GM19328 (cell line): ENCODE measurements around the gene TOM1L2.
"Not testable (repeated sequence)": the region's sequence is repeated elsewhere in the genome, so short reads cannot be mapped to it uniquely, and the experiment has no call there.

Experiments
- ATAC-seq: cut with Tn5 transposase; IDR thresholded peaks from one replicate; pipeline ENCODE4 v1.9.1; 2021; ENCODE audit warnings: mild to moderate bottlenecking, moderate library complexity; ENCODE audit not compliant: unreplicated experiment

The TOM1L2 gene

GRCh38 chr17:17944743-17945142 lies 27.5 kb downstream of the TOM1L2 start:
- ATAC-seq: no peak

DNA sequence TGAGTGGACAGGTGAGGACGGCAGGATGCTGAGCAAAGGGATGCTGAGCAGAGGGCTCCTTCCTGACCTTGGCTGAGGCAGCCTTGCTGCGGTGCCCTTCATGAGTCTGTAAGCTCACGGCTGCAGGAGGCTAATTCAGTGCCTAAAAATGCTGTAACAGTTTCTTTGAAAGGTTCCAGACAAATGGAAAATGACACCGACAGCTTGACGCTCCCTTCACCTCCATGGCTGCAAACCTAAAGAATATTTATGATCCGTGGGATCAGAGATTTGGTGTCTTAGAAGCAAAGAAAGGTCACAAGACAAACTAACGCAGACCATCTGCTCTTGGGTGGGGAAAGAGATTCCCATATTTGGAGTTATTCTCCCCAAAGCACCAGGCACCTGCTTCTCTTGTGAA lies 28.0 kb downstream of the TOM1L2 start:
- no peak for ATAC-seq

DNA sequence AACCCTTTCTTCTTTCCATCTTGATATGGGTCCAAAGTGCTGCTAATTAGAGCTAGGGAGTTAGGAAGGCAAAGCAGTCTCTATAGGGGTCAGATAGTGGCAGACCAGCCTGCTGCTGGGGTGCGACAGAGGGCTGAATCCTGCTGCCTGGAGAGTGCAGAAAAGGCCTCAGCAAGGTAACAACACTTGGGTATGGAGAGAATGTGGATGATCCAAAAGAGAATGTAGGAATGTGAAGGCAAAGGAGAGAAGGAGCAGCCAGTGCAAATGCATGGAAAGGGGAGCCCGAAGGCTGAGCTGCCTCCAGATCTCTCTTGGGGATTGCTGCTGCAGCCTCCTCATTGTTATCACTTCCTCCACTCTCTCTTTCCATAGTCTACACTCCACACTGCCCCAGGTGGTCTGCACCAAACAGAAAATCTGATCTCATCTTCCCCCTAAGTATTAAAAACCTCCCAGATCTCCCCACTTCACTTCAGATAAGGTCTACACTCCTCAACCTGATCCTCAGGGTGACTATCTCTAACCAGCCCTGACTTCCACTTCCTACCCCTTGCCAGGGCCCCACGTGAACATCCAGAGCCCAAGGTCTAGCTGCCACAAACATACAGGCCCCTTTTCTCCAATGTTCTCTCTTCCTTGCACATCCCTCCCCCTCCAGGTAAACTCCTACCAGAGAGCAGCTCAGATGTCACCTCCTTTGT lies 28.8 kb downstream of the TOM1L2 start:
- ATAC-seq: no peak

DNA sequence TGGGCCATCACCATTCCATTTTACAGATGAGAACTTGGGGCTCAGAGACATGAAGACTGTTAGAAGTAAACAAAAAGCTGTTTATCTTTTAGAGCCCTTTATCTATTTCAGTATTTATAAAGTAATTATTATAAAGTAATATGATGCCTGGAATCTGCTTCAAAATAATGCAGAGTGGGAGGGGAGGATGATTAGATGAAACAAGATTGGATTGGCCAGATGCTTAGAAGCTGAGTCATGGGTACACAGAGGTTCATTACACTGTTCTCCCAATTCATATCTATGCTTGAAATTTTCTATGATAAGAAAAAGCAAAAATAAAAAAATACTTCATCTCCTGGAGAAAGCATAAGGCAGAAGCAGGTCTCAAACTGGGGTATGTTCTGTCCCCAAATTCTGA lies 29.4 kb downstream of the TOM1L2 start:
- ATAC-seq: no peak

DNA sequence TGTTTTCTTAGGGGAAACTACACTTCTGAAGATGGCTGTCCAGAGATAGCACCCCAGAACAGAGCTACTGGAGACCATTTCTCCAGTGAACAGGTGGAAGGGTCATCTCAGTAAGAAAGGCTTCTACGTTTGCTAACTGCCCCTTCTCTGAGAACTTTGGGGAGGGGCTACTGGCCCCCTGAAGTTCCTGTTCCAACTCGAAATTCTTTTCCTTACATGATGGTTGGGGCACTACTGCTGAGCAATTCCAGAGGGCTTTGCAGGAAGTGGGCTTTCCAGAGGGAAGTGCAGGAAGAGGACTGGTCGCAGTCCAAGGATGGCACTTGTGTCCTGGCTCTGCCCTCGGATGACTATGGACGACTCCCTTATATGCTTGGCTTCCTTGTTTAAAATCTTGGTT lies 31.2 kb downstream of the TOM1L2 start:
- no peak for ATAC-seq

- no peak for ATAC-seq
Measured at GRCh38 chr17:17940441-17940911, 31.7 kb downstream of the TOM1L2 start.

DNA sequence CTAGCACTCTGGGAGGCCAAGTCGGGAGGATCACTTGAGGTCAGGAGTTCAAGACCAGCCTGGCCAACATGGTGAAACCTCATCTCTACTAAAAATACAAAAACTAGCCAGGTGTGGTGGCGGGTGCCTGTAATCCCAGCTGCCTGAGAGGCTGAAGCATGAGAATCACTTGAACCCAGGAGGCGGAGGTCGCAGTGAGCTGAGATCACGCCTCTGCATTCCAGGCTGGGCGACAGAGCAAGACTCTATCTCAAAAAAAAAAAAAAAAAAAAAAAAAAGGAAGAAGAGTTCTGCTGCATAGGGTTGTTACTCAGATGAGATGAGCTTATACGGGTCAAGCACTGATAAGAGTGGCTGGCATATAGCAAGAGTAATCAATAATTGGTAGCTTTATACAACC lies 32.3 kb downstream of the TOM1L2 start:
- ATAC-seq: not testable (repeated sequence)

DNA sequence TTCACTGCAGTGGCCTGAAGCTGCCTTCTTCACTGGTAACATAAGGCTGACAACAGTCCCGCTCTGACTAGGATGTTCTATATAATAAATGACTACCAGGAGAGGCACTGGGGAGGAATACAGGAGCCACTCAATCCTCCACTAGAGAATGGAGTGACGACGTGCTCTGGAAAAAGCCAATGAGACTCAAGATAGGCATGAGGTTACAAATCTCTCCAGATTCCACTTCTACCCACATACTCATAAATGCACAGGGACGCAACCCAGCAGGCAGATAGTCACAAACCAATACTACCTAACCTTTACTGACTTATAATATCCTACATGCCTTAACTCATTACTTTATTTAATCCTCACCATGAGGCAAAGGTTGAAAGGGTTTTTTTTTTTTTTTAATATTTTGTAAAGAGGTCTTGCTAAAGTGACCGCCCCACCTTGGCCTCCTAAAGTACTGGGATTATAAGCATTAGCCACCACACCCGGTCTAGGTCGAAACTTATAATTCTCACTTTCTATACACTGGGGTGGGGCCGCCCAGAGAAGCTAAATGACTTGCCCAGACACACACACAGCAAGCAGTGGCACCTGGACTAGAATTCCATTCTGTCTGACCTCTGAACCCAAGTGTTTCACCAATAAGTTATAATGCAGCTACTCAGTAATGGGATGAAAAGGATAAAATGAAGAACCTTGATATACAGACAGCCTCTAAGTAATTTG lies 33.7 kb downstream of the TOM1L2 start:
- no peak for ATAC-seq

DNA sequence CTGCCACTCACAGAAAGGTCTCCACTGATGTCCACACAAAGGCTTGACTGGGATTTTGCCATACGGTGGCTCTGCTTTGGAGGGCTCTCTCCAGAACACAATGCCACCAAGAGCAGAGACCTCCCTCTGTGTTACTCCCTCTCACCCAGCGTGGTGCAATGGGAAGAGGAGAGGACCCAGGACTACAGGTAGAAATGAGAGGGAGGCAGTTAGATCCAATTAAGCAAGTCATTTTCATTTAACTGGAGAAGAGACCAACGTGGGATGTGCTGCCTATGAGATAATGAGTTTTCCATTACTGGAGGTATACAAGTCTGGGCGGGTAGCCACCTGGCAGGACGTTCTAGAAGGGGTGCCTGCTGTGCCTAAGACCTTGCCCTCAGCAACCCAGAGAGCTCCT lies 34.2 kb downstream of the TOM1L2 start:
- no peak for ATAC-seq

DNA sequence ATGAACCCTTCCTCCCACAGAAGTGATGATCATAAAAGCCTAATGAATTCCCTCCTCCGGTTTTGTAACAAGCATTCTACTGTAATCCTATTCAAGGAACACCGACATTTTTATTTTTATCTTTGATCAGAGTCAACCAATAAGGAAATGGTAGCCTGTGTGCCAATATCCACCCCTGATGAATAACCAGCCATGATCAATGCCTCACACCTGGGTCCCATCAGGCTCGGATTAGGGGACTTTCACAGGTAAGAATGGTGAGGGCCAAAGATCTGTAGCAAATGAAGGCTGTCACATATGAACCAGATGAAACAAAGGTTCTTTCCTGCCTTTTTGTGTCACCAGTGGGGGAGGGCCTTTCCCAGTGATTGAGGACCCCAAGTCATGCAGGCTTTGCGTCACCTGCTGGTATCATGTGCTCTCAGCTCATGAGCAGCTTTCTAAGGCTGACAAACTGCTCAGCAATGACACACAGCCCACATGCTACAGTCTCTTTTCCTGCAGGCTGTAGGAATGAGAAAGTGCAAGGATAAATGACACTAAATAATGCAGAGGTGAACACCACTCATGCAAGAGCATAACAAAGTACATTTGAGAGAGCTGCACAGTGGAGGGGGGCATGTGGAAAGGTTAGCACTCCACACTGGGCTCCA lies 34.9 kb downstream of the TOM1L2 start:
- no peak for ATAC-seq

DNA sequence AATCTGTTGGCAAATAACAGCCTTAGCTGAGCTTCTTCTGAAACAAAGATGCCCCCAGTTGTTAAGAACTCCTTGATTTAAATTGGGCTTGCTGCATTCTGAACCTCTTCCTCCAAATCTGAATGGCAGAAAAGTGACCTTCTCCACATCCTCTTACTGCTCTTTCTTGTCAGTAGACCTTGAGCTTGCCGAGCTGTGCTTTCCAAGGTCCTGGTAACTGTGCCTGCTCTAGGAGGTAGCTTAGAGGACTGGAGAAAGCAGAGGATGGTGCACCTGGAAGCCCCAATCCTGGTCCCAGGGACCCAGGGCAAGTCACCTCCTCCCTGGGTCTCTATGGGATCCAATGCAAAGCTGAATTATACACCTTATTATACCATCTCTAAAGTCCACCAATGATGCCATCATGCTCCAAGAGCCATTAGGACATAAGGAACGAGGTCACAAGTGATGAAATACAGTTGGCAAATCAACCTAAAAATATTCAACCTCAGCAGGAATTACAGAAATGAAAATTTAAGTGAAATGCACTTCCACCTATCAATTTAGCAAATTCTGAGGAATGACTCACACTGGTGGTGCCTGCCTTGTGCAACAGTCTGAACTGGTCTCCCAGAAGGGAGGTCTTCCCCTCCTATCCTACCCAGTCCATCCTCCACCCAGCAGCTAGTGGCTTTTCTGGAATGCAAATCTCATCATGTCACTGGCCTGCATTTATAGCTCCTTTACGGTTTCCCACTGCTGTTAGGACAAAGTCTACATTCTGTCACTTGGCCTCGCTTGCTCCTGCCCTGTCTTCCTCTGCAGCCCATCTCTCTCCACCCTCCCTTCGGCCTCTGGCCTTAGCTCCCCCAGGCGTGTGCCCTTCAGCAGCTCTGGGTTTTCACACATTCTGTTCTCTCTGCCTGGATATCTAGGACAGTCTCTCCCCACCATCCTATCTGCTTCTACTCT lies 36.6 kb downstream of the TOM1L2 start:
- no peak for ATAC-seq

DNA sequence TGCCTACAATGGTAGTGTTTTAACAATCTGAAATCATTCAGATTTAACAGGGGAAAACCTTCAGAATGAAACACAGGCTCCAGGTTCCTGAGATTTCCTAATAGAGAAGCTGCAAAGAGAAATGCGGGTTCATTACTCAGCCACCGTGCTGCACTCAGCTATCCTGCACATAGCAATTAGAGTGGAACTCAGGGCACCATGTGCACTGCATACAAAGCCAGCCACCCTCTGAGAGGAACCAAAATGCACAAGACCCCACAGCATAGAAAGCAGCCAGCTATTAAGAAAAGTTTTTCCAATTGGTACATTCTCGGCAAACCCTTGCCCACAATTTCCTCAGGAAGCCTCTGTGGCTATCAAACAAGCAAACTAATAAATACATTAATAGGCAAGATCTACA lies 37.4 kb downstream of the TOM1L2 start:
- no peak for ATAC-seq

DNA sequence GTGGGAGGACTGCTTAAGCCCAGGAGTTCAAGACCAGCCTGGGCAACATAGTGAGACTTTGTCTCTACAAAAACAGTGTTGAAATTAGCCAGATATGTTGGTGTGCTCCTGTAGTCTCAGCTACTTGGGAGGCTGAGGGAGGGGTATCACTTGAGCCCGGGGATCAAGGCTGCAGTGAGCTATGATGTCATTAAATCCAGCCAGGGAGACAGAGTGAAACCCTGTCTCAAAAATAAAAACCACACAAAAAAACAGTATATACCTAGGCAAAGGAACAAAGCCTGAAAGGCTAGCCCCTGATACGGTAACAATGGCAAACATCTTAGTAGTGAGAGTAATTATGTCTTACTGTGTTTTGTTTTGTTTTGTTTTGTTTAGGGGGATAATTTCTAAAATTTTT lies 38.0 kb downstream of the TOM1L2 start:
- ATAC-seq: no peak

DNA sequence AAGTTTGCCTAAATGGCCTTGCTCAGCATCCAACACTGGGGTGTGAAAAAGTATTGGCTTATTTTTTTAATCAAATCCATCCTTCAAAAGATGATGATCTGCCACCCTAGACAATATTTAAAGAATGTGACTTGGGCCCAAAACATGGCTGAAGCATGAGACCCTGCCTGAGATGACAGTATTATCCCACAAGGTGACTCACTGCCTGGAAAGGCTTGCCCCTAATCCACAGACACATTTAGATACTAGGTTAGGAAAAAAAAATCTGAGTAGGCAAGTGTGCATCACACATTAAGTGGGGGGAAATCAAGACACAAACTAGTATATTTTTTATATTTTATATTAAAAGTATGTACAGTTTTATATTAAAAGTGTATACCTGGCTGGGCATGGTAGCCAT lies 38.4 kb downstream of the TOM1L2 start:
- ATAC-seq: no peak

DNA sequence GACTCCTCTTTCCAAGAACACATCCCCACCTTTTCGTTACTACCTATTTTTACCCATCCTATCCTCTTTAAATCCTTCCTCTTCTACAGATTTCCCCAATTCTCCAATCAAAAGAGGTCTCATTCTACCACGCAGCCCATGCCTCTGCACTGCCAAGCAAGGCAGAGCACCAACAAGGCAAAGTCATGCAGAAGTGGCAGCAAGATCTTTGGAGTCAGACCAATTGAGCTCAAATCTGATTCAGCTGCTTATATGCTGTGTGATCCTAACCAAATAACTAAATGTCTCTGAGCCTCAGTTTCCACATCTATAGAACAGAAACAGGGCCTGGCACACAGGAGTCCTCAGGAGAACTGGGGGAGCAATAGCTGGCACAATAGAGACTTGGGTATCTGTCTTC lies 41.0 kb downstream of the TOM1L2 start:
- no peak for ATAC-seq

DNA sequence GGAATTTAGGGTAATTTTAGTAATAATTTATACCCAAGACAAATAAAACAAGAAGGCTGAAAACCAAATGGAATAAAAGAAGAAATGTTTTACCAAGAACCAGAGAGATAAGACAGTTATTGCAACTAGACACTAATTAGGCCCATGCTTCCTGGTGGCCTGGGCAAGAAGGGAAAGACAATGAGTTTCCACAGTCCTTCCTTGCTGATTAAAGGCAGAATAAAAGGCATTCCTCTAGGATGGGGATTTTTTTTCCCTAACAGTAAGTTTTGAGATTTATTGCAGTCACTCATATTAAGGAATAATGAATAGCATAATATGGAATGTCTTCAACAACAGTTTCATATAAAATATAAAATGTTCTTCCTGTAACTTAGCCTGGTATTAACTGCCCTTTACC lies 41.5 kb downstream of the TOM1L2 start:
- no peak for ATAC-seq

DNA sequence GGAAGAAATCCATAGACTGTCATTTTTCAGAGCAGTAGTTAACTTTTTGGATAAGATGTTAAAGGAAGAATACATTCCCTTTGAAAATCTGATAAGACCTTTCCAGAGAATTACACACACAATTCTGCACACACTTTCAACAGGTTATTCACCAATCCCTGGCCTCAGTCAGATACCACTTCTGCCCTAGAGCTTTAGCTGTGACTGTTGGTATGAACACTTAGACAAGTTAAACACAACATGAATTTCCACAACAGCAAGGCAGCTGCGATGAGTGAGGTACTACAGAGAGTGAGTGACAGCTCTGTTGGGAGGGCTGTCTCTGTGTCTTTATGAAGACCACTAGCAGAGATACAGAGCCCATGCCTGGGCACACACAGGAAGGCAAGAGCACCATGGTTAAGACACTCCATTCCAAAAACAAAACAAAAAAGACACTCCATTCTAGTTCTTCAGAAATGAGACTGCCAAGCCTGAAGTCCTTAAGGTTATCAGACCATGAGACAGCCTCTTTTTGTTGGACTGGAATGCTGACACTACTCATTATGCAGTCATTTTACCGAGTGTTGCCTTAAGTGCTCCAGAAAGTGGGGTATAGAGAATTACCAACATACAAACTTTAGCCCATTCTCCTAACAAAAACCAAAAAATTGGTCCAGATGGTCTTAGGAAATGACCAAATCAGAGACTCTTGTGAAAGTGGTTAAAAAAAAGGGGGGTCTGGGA lies 42.4 kb downstream of the TOM1L2 start:
- no peak for ATAC-seq

DNA sequence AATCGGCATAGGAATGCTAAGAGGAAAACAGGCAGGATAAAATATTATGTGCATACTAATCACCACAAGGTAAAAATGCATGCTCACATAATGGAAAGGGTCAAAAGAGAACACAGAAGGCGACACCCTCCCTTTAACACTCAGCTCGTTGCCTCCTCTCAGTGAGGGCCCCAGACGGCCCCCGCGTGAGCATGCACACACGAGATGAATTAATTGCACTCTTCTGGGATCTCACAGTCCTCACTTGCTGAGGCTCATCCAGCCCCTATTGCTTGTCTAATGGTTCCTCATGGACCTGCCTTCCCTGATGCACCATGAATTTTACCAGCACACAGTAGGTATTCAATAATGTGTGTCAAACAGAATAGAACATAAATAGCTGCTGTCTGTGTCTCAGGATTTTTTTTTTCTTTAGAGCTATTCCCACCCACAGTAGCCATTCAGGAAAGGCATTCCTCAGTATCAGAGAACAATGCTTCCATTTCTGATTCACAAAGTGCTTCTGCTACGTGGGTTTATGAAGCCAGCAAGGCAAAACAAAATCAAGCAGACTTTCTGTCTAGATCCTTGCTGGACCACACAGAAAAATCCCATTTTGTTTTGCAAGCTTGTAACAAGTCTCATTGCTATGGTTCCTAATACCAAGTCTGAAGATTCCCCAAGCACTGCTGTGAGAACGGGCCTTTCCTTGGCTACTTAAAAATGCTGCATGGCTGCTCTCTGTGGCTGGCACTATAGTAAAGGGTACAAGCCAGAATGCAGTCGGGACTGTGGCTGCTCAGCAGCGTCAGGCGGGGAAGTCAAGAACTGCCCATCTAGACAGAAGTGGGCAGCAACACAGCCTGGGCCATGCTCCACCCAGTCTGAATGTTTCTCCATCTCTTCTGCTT lies 43.6 kb downstream of the TOM1L2 start:
- ATAC-seq: no peak

GRCh38 chr17:17926840-17927449 lies 45.3 kb downstream of the TOM1L2 start:
- no peak for ATAC-seq
